ENCODE measurements around the gene PHAF1. TPM values are rescaled to one million over a fixed set of nuclear protein-coding genes. Genes with fewer than 3 reads are reported as not detected.
A peak's percentile ranks its signal among the peaks of the same experiment; 100 is the strongest.

The PHAF1 gene
- total RNA-seq (10 to 100 TPM; 15.5 to 32.2 TPM), polyA plus RNA-seq (ENCODE audit: insufficient read length in 2 of 2) (10 to 100 TPM; 23.5 to 24.7 TPM)
- long read RNA-seq, donor 1, partial matches to known transcripts = 0 of 1 reads
- long read RNA-seq, donor 1, other reads (novel, unspliced or antisense) = 0 of 1 reads
- long read RNA-seq, donor 2, partial matches to known transcripts = 0 of 2 reads
- long read RNA-seq, donor 2, other reads (novel, unspliced or antisense) = 0 of 2 reads
- long read RNA-seq, donor 3, partial matches to known transcripts = 0 of 2 reads
- long read RNA-seq, donor 3, other reads (novel, unspliced or antisense) = 0 of 2 reads
- long read RNA-seq, donor 4, partial matches to known transcripts = 0 of 5 reads
- long read RNA-seq, donor 4, other reads (novel, unspliced or antisense) = 0 of 5 reads

- Histone ChIP-seq H3K27me3 (ENCODE audit: control insufficient read depth, insufficient read depth, low read length) (no peaks in the 10 kb centered on the region), H3K4me3 (ENCODE audit: low read depth, low read length) (peak within 1 kb of the TSS; percentile 86), H3K4me1 (ENCODE audit: control insufficient read depth, insufficient read depth, low read length) (peaks cover 15% of the 10 kb centered on the region), H3K27ac (ENCODE audit: low read depth, low read length) (peak within 1 kb of the TSS; percentile 82), H3K9me3 (ENCODE audit: control insufficient read depth, insufficient read depth, low read length) (no peaks in the 10 kb centered on the region), H3K36me3 (ENCODE audit: control insufficient read depth, insufficient read depth, low read length) (no peaks in the 10 kb centered on the region)
- peak; percentile 84 to 97 (median 90) for DNase-seq (ENCODE audit: low read depth in 4 of 6, low spot score in 6 of 6)
- WGBS (ENCODE audit: insufficient coverage) = under 1% methylated on average over 62 of the region's 63 CpGs
These were observed at the start of gene PHAF1 for GRCh38 chr16:67109407-67110135. TSS of gene PHAF1 (plus strand) at chr16:67109941. CDS start at chr16:67110176, 235 bp downstream.

- Histone ChIP-seq H3K27ac (ENCODE audit: low read depth, low read length) (no peak overlapping the region), H3K4me1 (ENCODE audit: control insufficient read depth, insufficient read depth, low read length) (no peaks in the 10 kb centered on the region), H3K36me3 (ENCODE audit: control insufficient read depth, insufficient read depth, low read length) (peaks cover 6% of the 10 kb centered on the region), H3K9me3 (ENCODE audit: control insufficient read depth, insufficient read depth, low read length) (no peaks in the 10 kb centered on the region), H3K27me3 (ENCODE audit: control insufficient read depth, insufficient read depth, low read length) (no peaks in the 10 kb centered on the region), H3K4me3 (ENCODE audit: low read depth, low read length) (no peak overlapping the region)
- 80% methylated on average over 1 of the region's 2 CpGs for WGBS (ENCODE audit: insufficient coverage)
- no peak for DNase-seq (ENCODE audit: low read depth in 4 of 6, low spot score in 6 of 6)
These were observed 46.7 kb upstream of the PHAF1 start for GRCh38 chr16:67063008-67063407.

- H3K4me1 ChIP-seq (ENCODE audit: control insufficient read depth, insufficient read depth, low read length) = no peaks in the 10 kb centered on the region
- no peak overlapping the region for H3K27ac ChIP-seq (ENCODE audit: low read depth, low read length)
- no peak for DNase-seq (ENCODE audit: low read depth in 4 of 6, low spot score in 6 of 6)
- H3K27me3 ChIP-seq (ENCODE audit: control insufficient read depth, insufficient read depth, low read length) = no peaks in the 10 kb centered on the region
- H3K4me3 ChIP-seq (ENCODE audit: low read depth, low read length) = no peak overlapping the region
- WGBS (ENCODE audit: insufficient coverage) = 100% methylated on average over 1 of the region's 2 CpGs
- H3K36me3 ChIP-seq (ENCODE audit: control insufficient read depth, insufficient read depth, low read length) = peaks cover 11% of the 10 kb centered on the region
- H3K9me3 ChIP-seq (ENCODE audit: control insufficient read depth, insufficient read depth, low read length) = no peaks in the 10 kb centered on the region
These were observed 41.5 kb upstream of the PHAF1 start for GRCh38 chr16:67068212-67068753.

GRCh38 chr16:67071476-67072048 is 38.2 kb upstream of the PHAF1 start:
- 80% methylated on average over 2 of the region's 4 CpGs for whole genome bisulfite sequencing (ENCODE audit: insufficient coverage)
- H3K27ac ChIP-seq (ENCODE audit: low read depth, low read length) = no peak overlapping the region
- H3K36me3 ChIP-seq (ENCODE audit: control insufficient read depth, insufficient read depth, low read length) = peaks cover 16% of the 10 kb centered on the region
- H3K4me3 ChIP-seq (ENCODE audit: low read depth, low read length) = no peak overlapping the region
- DNase-seq (ENCODE audit: low read depth in 4 of 6, low spot score in 6 of 6) = peak in 1 of 6 donors; percentile 33
- H3K27me3 ChIP-seq (ENCODE audit: control insufficient read depth, insufficient read depth, low read length) = no peaks in the 10 kb centered on the region
- H3K4me1 ChIP-seq (ENCODE audit: control insufficient read depth, insufficient read depth, low read length) = no peaks in the 10 kb centered on the region
- no peaks in the 10 kb centered on the region for H3K9me3 ChIP-seq (ENCODE audit: control insufficient read depth, insufficient read depth, low read length)

GRCh38 chr16:67075331-67075730 is 34.4 kb upstream of the PHAF1 start:
- Histone ChIP-seq H3K9me3 (ENCODE audit: control insufficient read depth, insufficient read depth, low read length) (no peaks in the 10 kb centered on the region), H3K4me3 (ENCODE audit: low read depth, low read length) (no peak overlapping the region), H3K27me3 (ENCODE audit: control insufficient read depth, insufficient read depth, low read length) (no peaks in the 10 kb centered on the region), H3K36me3 (ENCODE audit: control insufficient read depth, insufficient read depth, low read length) (peaks cover 10% of the 10 kb centered on the region), H3K4me1 (ENCODE audit: control insufficient read depth, insufficient read depth, low read length) (no peaks in the 10 kb centered on the region), H3K27ac (ENCODE audit: low read depth, low read length) (no peak overlapping the region)
- WGBS (ENCODE audit: insufficient coverage) = no CpG with 5 or more reads among the region's 2 CpGs
- peak in 1 of 6 donors; percentile 15 for DNase-seq (ENCODE audit: low read depth in 4 of 6, low spot score in 6 of 6)

GRCh38 chr16:67077871-67078270 is 31.9 kb upstream of the PHAF1 start:
- no peak for DNase-seq (ENCODE audit: low read depth in 4 of 6, low spot score in 6 of 6)
- Histone ChIP-seq H3K27me3 (ENCODE audit: control insufficient read depth, insufficient read depth, low read length) (no peaks in the 10 kb centered on the region), H3K9me3 (ENCODE audit: control insufficient read depth, insufficient read depth, low read length) (no peaks in the 10 kb centered on the region), H3K4me1 (ENCODE audit: control insufficient read depth, insufficient read depth, low read length) (no peaks in the 10 kb centered on the region), H3K4me3 (ENCODE audit: low read depth, low read length) (no peak overlapping the region), H3K27ac (ENCODE audit: low read depth, low read length) (no peak overlapping the region), H3K36me3 (ENCODE audit: control insufficient read depth, insufficient read depth, low read length) (peaks cover 5% of the 10 kb centered on the region)
- 83% methylated on average over 2 of the region's 4 CpGs for WGBS (ENCODE audit: insufficient coverage)

- no peaks in the 10 kb centered on the region for H3K36me3 ChIP-seq (ENCODE audit: control insufficient read depth, insufficient read depth, low read length)
These were observed 27.6 kb upstream of the PHAF1 start for GRCh38 chr16:67082100-67082499.

GRCh38 chr16:67082891-67083290 is 26.9 kb upstream of the PHAF1 start:
- no peak overlapping the region for H3K27ac ChIP-seq (ENCODE audit: low read depth, low read length)
- no peaks in the 10 kb centered on the region for H3K36me3 ChIP-seq (ENCODE audit: control insufficient read depth, insufficient read depth, low read length)
- H3K4me3 ChIP-seq (ENCODE audit: low read depth, low read length) = no peak overlapping the region
- H3K4me1 ChIP-seq (ENCODE audit: control insufficient read depth, insufficient read depth, low read length) = no peaks in the 10 kb centered on the region
- no peaks in the 10 kb centered on the region for H3K27me3 ChIP-seq (ENCODE audit: control insufficient read depth, insufficient read depth, low read length)
- H3K9me3 ChIP-seq (ENCODE audit: control insufficient read depth, insufficient read depth, low read length) = no peaks in the 10 kb centered on the region
- WGBS (ENCODE audit: insufficient coverage) = no CpG with 5 or more reads among the region's 1 CpG
- no peak for DNase-seq (ENCODE audit: low read depth in 4 of 6, low spot score in 6 of 6)

More at GRCh38 chr16:67082100-67082499, 27.6 kb upstream of the PHAF1 start:
- Histone ChIP-seq H3K9me3 (ENCODE audit: control insufficient read depth, insufficient read depth, low read length) (no peaks in the 10 kb centered on the region), H3K27ac (ENCODE audit: low read depth, low read length) (no peak overlapping the region), H3K4me3 (ENCODE audit: low read depth, low read length) (no peak overlapping the region), H3K4me1 (ENCODE audit: control insufficient read depth, insufficient read depth, low read length) (no peaks in the 10 kb centered on the region), H3K27me3 (ENCODE audit: control insufficient read depth, insufficient read depth, low read length) (no peaks in the 10 kb centered on the region)
- no CpG with 5 or more reads among the region's 6 CpGs for WGBS (ENCODE audit: insufficient coverage)
- no peak for DNase-seq (ENCODE audit: low read depth in 4 of 6, low spot score in 6 of 6)

- DNase-seq (ENCODE audit: low read depth in 4 of 6, low spot score in 6 of 6) = no peak
- H3K4me1 ChIP-seq (ENCODE audit: control insufficient read depth, insufficient read depth, low read length) = no peaks in the 10 kb centered on the region
- H3K4me3 ChIP-seq (ENCODE audit: low read depth, low read length) = no peak overlapping the region
- no CpG with 5 or more reads among the region's 4 CpGs for WGBS (ENCODE audit: insufficient coverage)
- H3K9me3 ChIP-seq (ENCODE audit: control insufficient read depth, insufficient read depth, low read length) = no peaks in the 10 kb centered on the region
- H3K27me3 ChIP-seq (ENCODE audit: control insufficient read depth, insufficient read depth, low read length) = no peaks in the 10 kb centered on the region
- no peaks in the 10 kb centered on the region for H3K36me3 ChIP-seq (ENCODE audit: control insufficient read depth, insufficient read depth, low read length)
- H3K27ac ChIP-seq (ENCODE audit: low read depth, low read length) = no peak overlapping the region
These were observed 25.3 kb upstream of the PHAF1 start for GRCh38 chr16:67084345-67085028.
